Upper lobe of right lung (tissue), 1 donor: ENCODE measurements around the gene RASGRP2. TPM values are rescaled to one million over a fixed set of nuclear protein-coding genes. Genes with fewer than 3 reads are reported as not detected.

Experiments
- ATAC-seq: fragments of 200-7000 bp; cut with Tn5 transposase; one replicate; pipeline ENCODE4 v1.9.1; 2020; ENCODE audit warnings: mild to moderate bottlenecking, moderate library complexity
- DNase-seq: peaks from one replicate; pipeline ENCODE4 v3.0.0-alpha.2; 2020
- H3K27ac ChIP-seq: fragments of 200-600 bp; one replicate; pipeline ENCODE4 v1.8.0; 2022
- H3K27me3 ChIP-seq: fragments of 200-600 bp; one replicate; pipeline ENCODE4 v1.8.0; 2022; ENCODE audit warnings: mild to moderate bottlenecking
- H3K36me3 ChIP-seq: fragments of 200-600 bp; one replicate; pipeline ENCODE4 v1.8.0; 2022
- H3K4me1 ChIP-seq: fragments of 200-600 bp; one replicate; pipeline ENCODE4 v1.8.0; 2022
- H3K4me3 ChIP-seq: fragments of 200-600 bp; one replicate; pipeline ENCODE4 v1.8.0; 2022; ENCODE audit warnings: mild to moderate bottlenecking
- H3K9me3 ChIP-seq: fragments of 200-600 bp; one replicate; pipeline ENCODE4 v1.8.0; 2022
- CTCF ChIP-seq: fragments of 200-600 bp; IDR thresholded peaks from one replicate; pipeline ENCODE4 v1.8.0; 2022; ENCODE audit warnings: antibody characterized with exemption
- intact Hi-C: fragments of 100-400 bp; cut with DNase I; formaldehyde crosslinking; loops from one replicate; pipeline ENCODE4 v1.11.0; 2022
- total RNA-seq: library from RNA; stranded (reverse); fragmentation: NEBNext Ultra II Directional; extraction: Animal tissue kit (Norgen Biotek cat#: 25700); gene quantifications from one replicate; pipeline ENCODE4 v1.2.1, GENCODE V29; 2021
- donor health status: DM: no; HTN: yes; CAD: no; lungs with severe emphysema.

RASGRP2 gene
- total RNA-seq, 1 donor from 2014 or later = 27.6 TPM

- DNase-seq (no peak), ATAC-seq (no peak)
- Histone ChIP-seq H3K4me3 (no peak overlapping the region), H3K4me1 (no peaks in the 10 kb centered on the region), H3K9me3 (no peaks in the 10 kb centered on the region), H3K27me3 (no peaks in the 10 kb centered on the region), H3K27ac (no peak overlapping the region), H3K36me3 (peaks cover 6% of the 10 kb centered on the region)
- intact Hi-C loops = no loop called here
- TF ChIP-seq CTCF = no peak
Measured at GRCh38 chr11:64735725-64736259, 8.2 kb downstream of the RASGRP2 start.

GRCh38 chr11:64734811-64735724 lies 8.9 kb downstream of the RASGRP2 start:
- Histone ChIP-seq H3K36me3 (peaks cover 6% of the 10 kb centered on the region), H3K27ac (no peak overlapping the region), H3K9me3 (no peaks in the 10 kb centered on the region), H3K27me3 (no peaks in the 10 kb centered on the region), H3K4me1 (no peaks in the 10 kb centered on the region), H3K4me3 (no peak overlapping the region)
- DNase-seq (no peak), ATAC-seq (peak; percentile 18)
- no peak for TF ChIP-seq CTCF
- intact Hi-C loops = no loop called here

- Histone ChIP-seq H3K27me3 (no peaks in the 10 kb centered on the region), H3K4me3 (no peak overlapping the region), H3K27ac (no peak overlapping the region), H3K36me3 (no peaks in the 10 kb centered on the region), H3K9me3 (no peaks in the 10 kb centered on the region), H3K4me1 (no peaks in the 10 kb centered on the region)
- no peak for TF ChIP-seq CTCF
- DNase-seq (no peak), ATAC-seq (no peak)
- intact Hi-C loops = no loop called here
Measured at GRCh38 chr11:64731601-64732000, 12.3 kb downstream of the RASGRP2 start.

- peak; percentile 73 for DNase-seq
- intact Hi-C loops = no loop called here
Measured at GRCh38 chr11:64729851-64730382, 14.0 kb downstream of the RASGRP2 start.

GRCh38 chr11:64728757-64729365 lies 15.1 kb downstream of the RASGRP2 start:
- peak; percentile 43 for DNase-seq
- no peaks in the 10 kb centered on the region for H3K4me1 ChIP-seq
- H3K9me3 ChIP-seq = no peaks in the 10 kb centered on the region
- intact Hi-C loops = no loop called here
- ATAC-seq = no peak
- no peak overlapping the region for H3K4me3 ChIP-seq
- no peak for TF ChIP-seq CTCF
- H3K27me3 ChIP-seq = no peaks in the 10 kb centered on the region
- no peaks in the 10 kb centered on the region for H3K36me3 ChIP-seq
- H3K27ac ChIP-seq = no peak overlapping the region

More at GRCh38 chr11:64729851-64730382, 14.0 kb downstream of the RASGRP2 start:
- no peaks in the 10 kb centered on the region for H3K4me1 ChIP-seq
- no peak overlapping the region for H3K4me3 ChIP-seq
- ATAC-seq = peak; percentile 74
- H3K9me3 ChIP-seq = no peaks in the 10 kb centered on the region
- no peaks in the 10 kb centered on the region for H3K36me3 ChIP-seq
- no peak overlapping the region for H3K27ac ChIP-seq
- no peak for TF ChIP-seq CTCF
- no peaks in the 10 kb centered on the region for H3K27me3 ChIP-seq
